H9 (cell line): ENCODE measurements around the gene HDAC2. TPM values are rescaled to one million over a fixed set of nuclear protein-coding genes. Genes with fewer than 3 reads are reported as not detected.

Experiments used
- DNase-seq: peaks from one replicate; pipeline ENCODE4 v3.0.0-alpha.2; 2017
- H2AFZ ChIP-seq: one replicate; pipeline ENCODE4 v1.6.1; 2013; ENCODE audit warnings: mild to moderate bottlenecking, low read length, control low read depth, moderate library complexity
- H2AK5ac ChIP-seq: 2 replicates; pipeline ENCODE4 v1.6.1; 2013; ENCODE audit warnings: low read length, control low read depth, mixed read lengths; ENCODE audit not compliant: insufficient read length
- H2BK120ac ChIP-seq: one replicate; pipeline ENCODE4 v1.6.1; 2013; ENCODE audit warnings: low read depth, mild to moderate bottlenecking, low read length, control low read depth, inconsistent platforms; ENCODE audit not compliant: poor library complexity, severe bottlenecking
- H2BK12ac ChIP-seq: 2 replicates; pipeline ENCODE4 v1.6.1; 2013; ENCODE audit warnings: low read length, control low read depth, mixed read lengths, low read depth; ENCODE audit not compliant: insufficient read length
- H2BK15ac ChIP-seq: 2 replicates; pipeline ENCODE4 v1.6.1; 2013; ENCODE audit warnings: low read depth, low read length, control low read depth
- H2BK20ac ChIP-seq: one replicate; pipeline ENCODE4 v1.6.1; 2013; ENCODE audit warnings: low read depth, mild to moderate bottlenecking, low read length, control low read depth, inconsistent platforms; ENCODE audit not compliant: poor library complexity, severe bottlenecking
- H2BK5ac ChIP-seq: 2 replicates; pipeline ENCODE4 v1.6.1; 2013; ENCODE audit warnings: low read length, control low read depth, mixed read lengths; ENCODE audit not compliant: insufficient read length
- H3K14ac ChIP-seq: 2 replicates; pipeline ENCODE4 v1.6.1; 2013; ENCODE audit warnings: low read length, control low read depth; ENCODE audit not compliant: insufficient read depth
- H3K18ac ChIP-seq: 2 replicates; pipeline ENCODE4 v1.6.1; 2013; ENCODE audit warnings: low read depth, mild to moderate bottlenecking, mixed read lengths, low read length, control low read depth; ENCODE audit not compliant: insufficient read length
- H3K23ac ChIP-seq: 2 replicates; pipeline ENCODE4 v1.6.1; 2013; ENCODE audit warnings: low read length, control low read depth, mixed read lengths, low read depth; ENCODE audit not compliant: insufficient read length
- H3K23me2 ChIP-seq: 2 replicates; pipeline ENCODE4 v1.6.1; 2013; ENCODE audit warnings: low read depth, mild to moderate bottlenecking, mixed read lengths, low read length, control low read depth; ENCODE audit not compliant: insufficient read length, poor library complexity, severe bottlenecking
- H3K27ac ChIP-seq: 2 replicates; pipeline ENCODE4 v1.5.1; 2013; ENCODE audit warnings: low read length, control low read depth, mixed read lengths, low read depth; ENCODE audit not compliant: insufficient read length
- H3K27me3 ChIP-seq: 2 replicates; pipeline ENCODE4 v1.6.1; 2013; ENCODE audit warnings: low read length, control low read depth, inconsistent platforms; ENCODE audit not compliant: insufficient read depth
- H3K4ac ChIP-seq: 2 replicates; pipeline ENCODE4 v1.6.1; 2013; ENCODE audit warnings: low read depth, mild to moderate bottlenecking, control low read depth, inconsistent platforms, low read length, moderate library complexity
- H3K4me1 ChIP-seq: 2 replicates; pipeline ENCODE4 v1.6.1; 2013; ENCODE audit warnings: low read length, control low read depth, inconsistent platforms; ENCODE audit not compliant: insufficient read depth
- H3K4me2 ChIP-seq: 2 replicates; pipeline ENCODE4 v1.6.1; 2013; ENCODE audit warnings: low read length, control low read depth, mixed read lengths; ENCODE audit not compliant: insufficient read length, insufficient read depth
- H3K56ac ChIP-seq: 2 replicates; pipeline ENCODE4 v1.6.1; 2013; ENCODE audit warnings: low read depth, mild to moderate bottlenecking, mixed read lengths, low read length, control low read depth; ENCODE audit not compliant: insufficient read length
- H3K79me1 ChIP-seq: 2 replicates; pipeline ENCODE4 v1.6.1; 2013; ENCODE audit warnings: low read depth, mild to moderate bottlenecking, moderate library complexity, low read length, control low read depth, inconsistent platforms; ENCODE audit not compliant: insufficient read depth, poor library complexity, severe bottlenecking
- H3K79me2 ChIP-seq: 2 replicates; pipeline ENCODE4 v1.6.1; 2013; ENCODE audit warnings: low read length, control low read depth, inconsistent platforms; ENCODE audit not compliant: insufficient read depth
- H3K9ac ChIP-seq: 2 replicates; pipeline ENCODE4 v1.6.1; 2013; ENCODE audit warnings: low read length, control low read depth, mixed read lengths; ENCODE audit not compliant: insufficient read length; ENCODE audit errors: extremely low read depth
- H3K9me3 ChIP-seq: one replicate; pipeline ENCODE4 v1.6.1; 2013; ENCODE audit warnings: low read depth, low read length, inconsistent platforms; ENCODE audit not compliant: control insufficient read depth
- H3T11ph ChIP-seq: one replicate; pipeline ENCODE4 v1.6.1; 2013; ENCODE audit warnings: mild to moderate bottlenecking, low read length, control low read depth, inconsistent platforms
- H4K20me1 ChIP-seq: one replicate; pipeline ENCODE4 v1.6.1; 2013; ENCODE audit not compliant: control insufficient read depth, insufficient read length, insufficient read depth
- H4K5ac ChIP-seq: 2 replicates; pipeline ENCODE4 v1.6.1; 2013; ENCODE audit warnings: low read depth, mild to moderate bottlenecking, mixed read lengths, low read length, control low read depth; ENCODE audit not compliant: insufficient read length
- H4K8ac ChIP-seq: replicated peaks from 2 replicates; pipeline ENCODE4 v1.6.1; 2013; ENCODE audit warnings: low read length, control low read depth, mixed read lengths, low read depth; ENCODE audit not compliant: insufficient read length
- H4K91ac ChIP-seq: 2 replicates; pipeline ENCODE4 v1.6.1; 2013; ENCODE audit warnings: low read depth, mild to moderate bottlenecking, moderate library complexity, mixed read lengths, low read length, control low read depth; ENCODE audit not compliant: insufficient read length
- H3K27ac Mint-ChIP-seq, 3 experiments: 2 replicates in 2 of 3; 3 replicates in 1 of 3; pipeline ENCODE4 v1.8.0; 2020 to 2021; ENCODE audit warnings: mixed read lengths in 3 of 3, mild to moderate bottlenecking in 1 of 3, moderate library complexity in 1 of 3
- H3K27me3 Mint-ChIP-seq: 2 replicates; pipeline ENCODE4 v1.8.0; 2021; ENCODE audit warnings: low read depth, mild to moderate bottlenecking, moderate library complexity, mixed read lengths
- H3K36me3 Mint-ChIP-seq, 3 experiments: 2 replicates in 2 of 3; 3 replicates in 1 of 3; pipeline ENCODE4 v1.8.0; 2020 to 2021; ENCODE audit warnings: low read depth in 3 of 3, mixed read lengths in 3 of 3; ENCODE audit not compliant: insufficient read depth in 1 of 3
- H3K4me1 Mint-ChIP-seq, 2 experiments: 2 replicates each; pipeline ENCODE4 v1.8.0; 2020; ENCODE audit warnings: mixed read lengths in 2 of 2
- H3K4me3 Mint-ChIP-seq, 2 experiments: 2 replicates in 1 of 2; 3 replicates in 1 of 2; pipeline ENCODE4 v1.8.0; 2020 to 2021; ENCODE audit warnings: mild to moderate bottlenecking in 2 of 2, mixed read lengths in 2 of 2, moderate library complexity in 1 of 2
- H3K9me3 Mint-ChIP-seq, 2 experiments: 2 replicates in 1 of 2; 3 replicates in 1 of 2; pipeline ENCODE4 v1.8.0; 2020; ENCODE audit warnings: mild to moderate bottlenecking in 2 of 2, mixed read lengths in 2 of 2, moderate library complexity in 1 of 2
- CTCF ChIP-seq: fragments of 200-600 bp; sonication (generic); conservative IDR thresholded peaks from 3 replicates; pipeline ENCODE4 v1.8.0; 2021; ENCODE audit warnings: antibody characterized with exemption, mild to moderate bottlenecking
- WGBS: extraction: QIAGEN DNeasy Blood & Tissue Kit; methylation state at CpG from one replicate; pipeline ENCODE4 v1.1.7; 2013; ENCODE audit warnings: missing lambda C conversion rate, low lambda C conversion rate, mixed read lengths; ENCODE audit not compliant: insufficient read length; ENCODE audit errors: extremely low coverage; 5-methylcytosine and 5-hydroxymethylcytosine counted together
- total RNA-seq: library from RNA; stranded (reverse); gene quantifications from 2 replicates; pipeline ENCODE4 v1.2.1, GENCODE V29; 2021

Gene HDAC2
- total RNA-seq, 1 experiment from 2014 or later, result 330 TPM

GRCh38 chr6:114000069-114000468 lies 29.1 kb upstream of the HDAC2 start:
- no peak overlapping the region for H2AFZ ChIP-seq
- H4K5ac ChIP-seq, result no peak overlapping the region
- H3K4me1 ChIP-seq, result peaks cover 4% of the 10 kb centered on the region; the same call in 1 of the 2 replicates
- H4K8ac ChIP-seq, result no peak overlapping the region
- no peaks in the 10 kb centered on the region for H3K79me2 ChIP-seq
- no peaks in the 10 kb centered on the region for H3K23me2 ChIP-seq
- no peak for DNase-seq
- no peak overlapping the region for H2BK12ac ChIP-seq
- no peak overlapping the region for H3K4ac ChIP-seq
- H3K27ac ChIP-seq, result no peak overlapping the region
- H3K18ac ChIP-seq, result no peak overlapping the region
- H3K4me1 Mint-ChIP-seq, result peaks cover 22 to 26% of the 10 kb centered on the region in 2 experiments
- H3K23ac ChIP-seq, result no peak overlapping the region
- no peak overlapping the region for H3K56ac ChIP-seq
- no peak overlapping the region for H4K91ac ChIP-seq
- H2BK20ac ChIP-seq, result no peak overlapping the region
- H3K9me3 Mint-ChIP-seq, result peaks cover 2 to 3% of the 10 kb centered on the region in 2 experiments; a peak in 2 of 5 replicates
- no CpG with 5 or more reads among the region's 2 CpGs for WGBS
- no peak overlapping the region for H3K4me3 Mint-ChIP-seq
- H2BK5ac ChIP-seq, result no peak overlapping the region
- H3K9me3 ChIP-seq, result no peaks in the 10 kb centered on the region
- no peak overlapping the region for H3K9ac ChIP-seq
- no peak overlapping the region for H3K4me2 ChIP-seq
- H3K79me1 ChIP-seq, result no peaks in the 10 kb centered on the region
- H3K27me3 Mint-ChIP-seq, result no peaks in the 10 kb centered on the region
- H3K27me3 ChIP-seq, result no peaks in the 10 kb centered on the region
- H2BK15ac ChIP-seq, result no peak overlapping the region
- no peak overlapping the region for H3K27ac Mint-ChIP-seq
- no peak overlapping the region for H2AK5ac ChIP-seq
- TF ChIP-seq CTCF, result no peak
- H4K20me1 ChIP-seq, result no peaks in the 10 kb centered on the region
- H2BK120ac ChIP-seq, result no peak overlapping the region
- H3K14ac ChIP-seq, result no peak overlapping the region
- H3T11ph ChIP-seq, result no peak overlapping the region
- peaks cover 4 to 19% (median 11%) of the 10 kb centered on the region in 3 experiments for H3K36me3 Mint-ChIP-seq
